Measurements from ENCODE around the gene CALR. TPM values are rescaled to one million over a fixed set of nuclear protein-coding genes. Genes with fewer than 3 reads are reported as not detected.

The CALR gene
- total and polyA plus RNA-seq, 2 donors (not counting 3 experiments of a cell fraction or from before 2014, with no cell fraction given), result 1,135 to 1,636 TPM

- H3K36me3 ChIP-seq (ENCODE audit: control insufficient read depth in 2 of 2, extremely low read depth in 1 of 2, insufficient read depth in 2 of 2, low read length in 2 of 2), result no peaks in the 10 kb centered on the region
- H4K20me1 ChIP-seq (replicated peaks; ENCODE audit: control insufficient read depth, extremely low read depth, insufficient read depth, low read length), result no peaks in the 10 kb centered on the region
- H3K27ac ChIP-seq (ENCODE audit: insufficient read depth, low read depth, low read length), result no peak overlapping the region
- H3K79me2 ChIP-seq (ENCODE audit: control insufficient read depth, insufficient read depth, low read length), result no peaks in the 10 kb centered on the region
- ChIA-PET CTCF (interaction anchor here (1.0 to 13.4 kb wide), 9 partner anchors 15 to 298 kb away, joined by 3 to 543 read pairs (median 5); no protein-coding TSS in a partner anchor), POLR2A (no interaction called here)
- dilution Hi-C loops (cut with MboI; ENCODE audit: extremely low pct_ligation_motif_present, low sequenced_read_pairs), result no loop called here
- no peaks in the 10 kb centered on the region for H3K9me3 ChIP-seq (replicated peaks; ENCODE audit: control insufficient read depth, insufficient read depth, low read length)
- no peak for TF ChIP-seq POLR2AphosphoS5 (IDR thresholded peaks at IDR 0.05; ENCODE audit: insufficient read depth, low read depth, low read length)
- no peak for TF ChIP-seq GATA2 (IDR thresholded peaks at IDR 0.05; ENCODE audit: insufficient read depth, insufficient read length, low read depth, low read length)
- TF ChIP-seq FOS (IDR thresholded peaks at IDR 0.05; ENCODE audit: borderline replicate concordance, insufficient read depth, low read length), result no peak
- no peak for TF ChIP-seq MYC (IDR thresholded peaks at IDR 0.05; ENCODE audit: low read depth, low read length)
- no peak for TF ChIP-seq EZH2 (IDR thresholded peaks at IDR 0.05; ENCODE audit: borderline replicate concordance, low read depth, low read length, severe bottlenecking)
- no peak overlapping the region for H3K4me2 ChIP-seq (ENCODE audit: insufficient read depth, low read length)
- H3K4me3 ChIP-seq (replicated peaks in 1 of 3; ENCODE audit: insufficient read depth in 1 of 3, low read depth in 1 of 3, low read length in 3 of 3), result no peak overlapping the region
- no peaks in the 10 kb centered on the region for H3K27me3 ChIP-seq (ENCODE audit: control insufficient read depth in 2 of 2, insufficient read depth in 2 of 2, low read length in 2 of 2)
- no peak overlapping the region for H3K9ac ChIP-seq (replicated peaks; ENCODE audit: extremely low read depth, insufficient read depth, low read length)
- no peak for DNase-seq (ENCODE audit: low read depth, low spot score)
- no peak for FAIRE-seq
- no peaks in the 10 kb centered on the region for H3K9me1 ChIP-seq (replicated peaks; ENCODE audit: control insufficient read depth, extremely low read depth, insufficient read depth, low read length)
- no peak overlapping the region for H2AFZ ChIP-seq (ENCODE audit: low read depth, low read length)
- peaks cover 2% of the 10 kb centered on the region for H3K4me1 ChIP-seq (ENCODE audit: control insufficient read depth, extremely low read depth, insufficient read depth, low read length)
- BruUV-seq (replicated peaks), result no TSS peak
- intact Hi-C loops (cut with micrococcal nuclease), result loop anchor here (5.0 kb wide), 1 partner anchor 172 kb away; the partner anchor contains the start of genes IER2 and STX10
These were observed 41.6 kb downstream of the CALR start for GRCh38 chr19:12979974-12980373.

GRCh38 chr19:12982648-12983047, 44.2 kb downstream of the CALR start:
- Histone ChIP-seq H3K79me2 (ENCODE audit: control insufficient read depth, insufficient read depth, low read length) (no peaks in the 10 kb centered on the region), H4K20me1 (replicated peaks; ENCODE audit: control insufficient read depth, extremely low read depth, insufficient read depth, low read length) (no peaks in the 10 kb centered on the region), H3K36me3 (ENCODE audit: control insufficient read depth in 2 of 2, extremely low read depth in 1 of 2, insufficient read depth in 2 of 2, low read length in 2 of 2) (no peaks in the 10 kb centered on the region), H3K4me3 (replicated peaks in 1 of 3; ENCODE audit: insufficient read depth in 1 of 3, low read depth in 1 of 3, low read length in 3 of 3) (no peak overlapping the region), H3K27ac (ENCODE audit: insufficient read depth, low read depth, low read length) (no peak overlapping the region), H3K9me3 (replicated peaks; ENCODE audit: control insufficient read depth, insufficient read depth, low read length) (no peaks in the 10 kb centered on the region), H3K4me1 (ENCODE audit: control insufficient read depth, extremely low read depth, insufficient read depth, low read length) (peaks cover 2% of the 10 kb centered on the region), H3K9ac (replicated peaks; ENCODE audit: extremely low read depth, insufficient read depth, low read length) (no peak overlapping the region), H3K4me2 (ENCODE audit: insufficient read depth, low read length) (no peak overlapping the region), H2AFZ (ENCODE audit: low read depth, low read length) (no peak overlapping the region), H3K27me3 (ENCODE audit: control insufficient read depth in 2 of 2, insufficient read depth in 2 of 2, low read length in 2 of 2) (no peaks in the 10 kb centered on the region), H3K9me1 (replicated peaks; ENCODE audit: control insufficient read depth, extremely low read depth, insufficient read depth, low read length) (no peaks in the 10 kb centered on the region)
- dilution Hi-C loops (cut with MboI; ENCODE audit: extremely low pct_ligation_motif_present, low sequenced_read_pairs), result no loop called here
- DNase-seq (ENCODE audit: low read depth, low spot score) (no peak), FAIRE-seq (no peak)
- BruUV-seq (replicated peaks), result no TSS peak
- no peak for TF ChIP-seq GATA2 (IDR thresholded peaks at IDR 0.05; ENCODE audit: insufficient read depth, insufficient read length, low read depth, low read length)
- no peak for TF ChIP-seq CTCF (IDR thresholded peaks at IDR 0.05; ENCODE audit: extremely low read depth in 1 of 2, insufficient read depth in 1 of 2, low read depth in 1 of 2, low read length in 2 of 2)
- no peak for TF ChIP-seq MAX (IDR thresholded peaks at IDR 0.05; ENCODE audit: insufficient read depth, insufficient read length)
- TF ChIP-seq POLR2AphosphoS5 (IDR thresholded peaks at IDR 0.05; ENCODE audit: insufficient read depth, low read depth, low read length), result no peak
- TF ChIP-seq EZH2 (IDR thresholded peaks at IDR 0.05; ENCODE audit: borderline replicate concordance, low read depth, low read length, severe bottlenecking), result no peak
- TF ChIP-seq FOS (IDR thresholded peaks at IDR 0.05; ENCODE audit: borderline replicate concordance, insufficient read depth, low read length), result no peak
- no peak for TF ChIP-seq MYC (IDR thresholded peaks at IDR 0.05; ENCODE audit: low read depth, low read length)
- TF ChIP-seq POLR2A (IDR thresholded peaks at IDR 0.05; ENCODE audit: low read depth, low read length), result no peak
- TF ChIP-seq JUN (IDR thresholded peaks at IDR 0.05; ENCODE audit: borderline replicate concordance, insufficient read depth, insufficient read length, low read depth), result no peak
- ChIA-PET CTCF (interaction anchor here (0.8 to 13.4 kb wide), 5 partner anchors 17 to 111 kb away, joined by 3 to 543 read pairs (median 11); no protein-coding TSS in a partner anchor), POLR2A (no interaction called here)
- intact Hi-C loops (cut with micrococcal nuclease), result loop anchor here (1.0 kb wide), 4 partner anchors 52 to 112 kb away; no protein-coding TSS in a partner anchor

Measured in endothelial cell of umbilical vein (primary cell).